ENCODE data around the gene BPIFB2.

BPIFB2 gene

GRCh38 chr20:32986331-32986966 is 21.1 kb upstream of the BPIFB2 start:
- no peak for DNase-seq

- no peak for DNase-seq
Measured at GRCh38 chr20:32987044-32987825, 20.3 kb upstream of the BPIFB2 start.

GRCh38 chr20:32988008-32988407 is 19.5 kb upstream of the BPIFB2 start:
- DNase-seq: no peak

DNA sequence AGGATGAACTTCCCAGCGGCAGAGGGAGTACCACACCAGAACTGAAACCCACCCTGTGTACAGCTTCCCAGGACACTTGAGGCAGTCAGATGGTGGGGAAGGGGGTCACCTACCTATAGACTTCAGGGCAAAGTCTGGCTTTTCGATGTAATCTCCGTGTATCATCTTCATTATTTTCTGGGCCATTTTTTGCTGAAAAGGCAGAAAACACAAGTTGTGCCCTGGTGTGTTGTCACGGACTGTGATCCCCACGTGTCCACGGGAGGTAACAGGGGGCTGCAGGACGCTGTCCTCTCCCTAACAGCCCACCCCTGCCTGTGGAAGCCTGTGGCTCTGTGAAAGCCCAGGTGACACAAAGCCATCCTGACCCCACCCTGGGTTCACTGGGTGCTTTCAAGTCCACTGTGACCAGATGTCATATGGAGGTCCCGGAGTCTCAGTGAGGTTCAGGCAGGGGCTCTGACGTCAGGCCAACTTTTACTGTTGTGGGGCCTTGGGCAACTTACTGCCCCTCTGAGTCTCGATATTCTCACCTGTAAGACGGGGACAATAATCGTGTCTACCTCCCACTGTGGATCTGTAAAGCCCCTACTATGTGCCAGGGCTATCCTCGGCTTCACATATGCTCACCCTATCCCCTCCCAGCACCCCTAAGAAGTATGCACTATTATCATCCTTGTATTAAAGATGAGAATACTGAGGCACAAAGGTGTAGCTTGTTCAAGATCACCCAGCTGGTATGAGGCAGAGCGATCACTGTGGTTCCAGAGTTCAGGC is 17.8 kb upstream of the BPIFB2 start:
- no peak for DNase-seq

DNA sequence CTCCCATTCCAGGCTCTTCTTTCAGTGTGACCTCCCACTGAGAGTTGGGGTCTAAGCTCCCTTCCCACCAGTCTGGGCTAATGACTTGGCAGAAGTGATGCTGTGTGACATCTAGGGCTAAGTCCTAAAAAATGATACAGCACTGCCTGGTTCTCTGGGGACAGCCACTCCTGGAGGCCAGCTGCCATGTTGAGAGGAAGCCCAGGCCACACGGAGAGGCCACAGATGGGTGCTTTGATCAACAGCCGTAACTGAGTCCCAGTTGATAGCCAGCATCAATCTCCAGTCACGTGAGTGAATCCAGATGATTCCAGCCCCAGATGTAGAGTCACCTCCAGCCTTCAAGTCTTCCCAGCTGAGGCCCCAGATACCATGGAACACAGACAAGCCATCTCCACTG is 17.1 kb upstream of the BPIFB2 start:
- DNase-seq: no peak

DNA sequence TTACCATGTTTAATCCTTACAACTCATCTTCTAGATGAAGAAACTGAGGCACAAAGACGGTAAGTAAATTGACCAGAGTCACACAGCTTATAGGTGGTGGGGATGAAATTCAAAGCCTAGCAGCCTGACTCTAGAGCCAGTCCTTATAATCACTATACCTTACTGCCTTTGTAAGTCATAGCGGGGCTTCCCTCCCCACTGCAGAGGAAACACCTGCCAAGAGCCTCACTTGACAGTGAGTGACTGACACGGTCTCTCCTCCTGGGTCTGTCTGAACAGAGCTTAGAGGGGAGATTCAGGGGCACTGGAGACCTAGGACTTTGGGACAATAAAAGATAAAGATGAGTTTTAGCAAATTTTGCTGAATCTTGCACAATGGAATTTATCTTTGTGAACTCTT is 16.1 kb upstream of the BPIFB2 start:
- DNase-seq: no peak

DNA sequence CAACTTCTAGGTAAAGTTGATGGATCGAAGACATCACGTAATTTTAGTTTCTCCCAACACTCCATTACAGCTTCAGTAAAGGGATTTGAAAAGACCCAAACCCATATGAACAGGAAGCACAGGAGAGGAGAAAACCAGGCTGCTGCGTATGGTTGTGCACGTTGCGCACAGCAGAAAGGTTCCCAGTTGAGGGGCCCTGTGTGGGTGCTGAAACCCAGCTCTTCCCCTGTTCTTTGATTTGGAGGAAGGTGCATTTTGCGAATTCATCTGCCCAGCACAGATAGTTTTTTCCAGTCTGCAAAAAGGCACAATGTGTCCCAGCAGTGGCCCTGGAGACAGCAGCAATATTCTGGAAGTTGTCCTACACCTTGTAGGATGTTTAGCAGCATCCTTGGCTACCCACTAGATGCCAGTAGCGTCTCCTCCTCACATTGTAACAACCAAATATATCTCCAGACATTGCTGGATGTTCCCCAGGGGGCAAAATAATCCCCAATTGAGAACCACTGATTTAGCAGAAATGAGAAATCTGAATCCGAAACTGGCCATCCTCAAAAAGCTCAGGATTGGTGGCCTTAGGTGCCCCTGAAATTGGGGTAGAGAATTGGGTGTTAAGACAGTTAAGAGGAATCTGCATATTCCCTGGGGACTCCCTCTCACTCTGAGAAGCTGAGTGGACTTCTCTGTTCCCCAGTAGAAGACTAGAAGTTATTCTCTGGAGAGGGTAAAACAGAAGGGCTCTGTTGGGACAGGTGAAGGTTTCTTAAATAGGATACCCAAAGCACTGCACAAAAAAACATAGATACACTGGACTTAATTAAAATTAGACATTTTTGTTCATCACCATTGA is 15.5 kb upstream of the BPIFB2 start:
- DNase-seq: no peak

DNA sequence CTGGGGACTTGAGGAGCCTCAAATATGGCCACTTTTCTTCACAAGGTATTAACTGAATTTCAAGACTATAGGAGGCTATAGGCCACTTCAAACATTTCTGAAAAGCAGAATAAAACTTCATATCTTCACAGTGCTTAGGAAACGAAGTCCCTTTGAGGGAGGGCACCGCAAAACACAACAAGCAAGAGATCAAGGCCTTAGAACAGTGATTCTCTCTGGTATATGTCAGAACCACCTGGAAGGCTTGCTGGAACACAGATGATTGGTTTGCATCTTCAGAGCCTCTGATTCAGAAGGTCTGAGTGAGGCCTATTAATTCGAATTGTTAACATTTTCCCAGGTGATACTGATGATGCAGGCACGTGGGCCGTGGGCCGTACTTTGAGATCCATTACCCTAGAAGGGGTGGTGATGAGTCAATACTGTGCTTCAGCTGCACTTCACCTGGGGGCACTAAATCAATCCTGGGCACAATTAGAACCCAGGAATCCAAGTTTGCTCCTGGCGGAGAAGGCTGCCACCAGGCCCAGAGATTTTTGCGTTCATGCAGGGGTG is 13.9 kb upstream of the BPIFB2 start:
- no peak for DNase-seq

DNA sequence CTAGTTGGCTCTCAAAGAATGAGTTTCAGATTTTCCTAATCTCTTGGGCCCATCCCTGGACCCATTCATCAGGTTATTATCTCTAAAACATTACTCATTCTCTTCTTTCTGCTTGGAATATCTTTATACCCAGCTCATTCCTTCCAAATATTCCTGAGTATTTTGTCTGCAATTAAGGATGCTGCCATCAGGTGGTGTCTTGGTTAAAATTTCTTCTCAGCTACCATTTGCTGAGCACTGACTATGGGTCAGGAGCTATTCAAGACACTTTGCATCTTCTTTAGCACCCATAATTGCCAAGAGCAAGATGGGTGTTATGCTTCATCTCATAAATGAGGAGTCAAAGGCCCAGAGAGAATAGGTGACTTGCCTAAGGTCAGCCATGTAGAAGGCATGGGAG is 11.7 kb upstream of the BPIFB2 start:
- no peak for DNase-seq

GRCh38 chr20:32997431-32997830 is 10.1 kb upstream of the BPIFB2 start:
- no peak for DNase-seq

- no peak for DNase-seq
Measured at GRCh38 chr20:32999603-33000250, 7.8 kb upstream of the BPIFB2 start.

- DNase-seq: no peak
Measured at GRCh38 chr20:33000802-33001466, 6.6 kb upstream of the BPIFB2 start.

GRCh38 chr20:33002087-33002808 is 5.3 kb upstream of the BPIFB2 start:
- DNase-seq: no peak

DNA sequence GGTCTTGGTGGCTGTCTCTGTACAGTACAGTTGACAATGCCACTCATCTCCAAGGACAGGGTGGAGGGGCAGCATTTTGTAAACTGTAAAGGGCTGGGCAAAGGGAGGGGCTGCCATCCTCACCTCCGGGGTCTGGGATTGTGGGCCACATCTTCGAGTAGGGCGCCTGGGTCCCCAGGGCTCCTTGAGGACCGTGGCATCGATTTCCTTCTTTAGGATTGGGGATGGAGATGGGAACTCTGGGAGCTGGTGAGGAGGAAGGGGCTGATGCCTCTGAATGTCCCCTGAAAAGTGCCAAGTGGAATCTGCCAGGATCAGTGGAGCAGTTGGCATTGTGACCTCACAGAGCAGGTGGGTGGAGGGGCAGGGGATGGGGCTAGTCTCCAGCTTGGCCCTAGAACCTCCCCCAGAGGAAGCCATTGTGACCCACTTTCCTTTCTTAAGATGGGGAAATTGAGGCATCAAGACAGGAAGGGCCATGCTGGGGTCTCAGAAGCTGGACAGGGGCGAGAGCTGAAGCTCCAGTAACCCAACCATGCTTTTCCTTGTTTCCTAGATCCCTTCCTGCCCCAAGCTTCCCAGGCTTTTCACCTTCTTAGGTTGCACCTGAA is 3.3 kb upstream of the BPIFB2 start, which contains the start of gene SUN5:
SUN5 (minus strand) TSS at position 293 of the 611 bp plus-strand sequence; CDS start at position 200, 93 bp downstream.
- no peak for DNase-seq

DNA sequence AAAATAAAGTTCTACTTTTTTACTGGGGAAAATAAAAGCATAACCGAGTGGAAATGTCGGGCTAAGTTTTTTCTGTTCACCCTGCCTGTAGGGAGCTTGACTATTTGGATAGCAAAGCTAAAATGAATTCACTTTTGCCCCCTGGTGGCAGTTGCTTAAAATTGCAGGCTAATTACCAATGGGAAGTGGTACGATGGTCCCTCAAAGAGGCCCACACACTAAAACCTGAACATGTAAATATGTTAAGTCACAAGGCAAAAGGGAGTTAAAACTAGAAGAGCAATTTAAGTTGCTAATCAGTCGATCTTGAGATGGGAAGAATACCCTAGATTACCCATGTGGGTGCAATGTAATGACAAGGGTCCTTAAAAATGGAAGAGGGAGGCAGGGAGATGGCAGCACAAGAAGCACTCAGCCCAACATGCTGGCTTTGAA is 2.4 kb upstream of the BPIFB2 start:
- no peak for DNase-seq

- no peak for DNase-seq
Measured at GRCh38 chr20:33005908-33006775, 1.4 kb upstream of the BPIFB2 start.

DNA sequence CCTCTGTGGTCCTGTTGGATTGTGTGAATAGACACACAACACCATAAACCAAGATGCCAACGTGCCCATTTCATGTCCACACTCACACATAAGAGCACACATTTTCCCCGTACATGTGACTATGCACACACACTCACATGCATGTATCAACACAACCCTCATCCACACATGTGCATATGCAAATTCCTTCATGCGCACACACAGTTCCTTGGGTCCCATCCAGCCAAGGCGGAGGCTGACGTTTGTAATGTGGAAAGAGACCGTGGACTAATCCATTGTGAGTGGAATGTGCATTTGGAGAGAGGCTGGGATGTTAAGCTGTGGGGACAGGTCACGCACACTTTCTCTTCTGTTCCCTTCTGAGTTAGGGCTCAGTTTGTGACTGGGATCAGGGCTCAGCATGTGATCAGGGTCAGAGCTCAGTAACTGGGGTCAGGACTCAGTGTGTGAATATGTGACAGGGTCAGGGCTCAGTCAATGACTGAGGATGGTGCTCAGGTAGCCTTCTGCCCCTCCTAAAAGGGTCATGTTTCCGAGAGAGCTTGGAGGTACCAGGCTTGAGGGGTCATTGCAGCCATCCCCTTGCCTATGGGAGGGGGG is 628 bp upstream of the BPIFB2 start:
- no peak for DNase-seq

- DNase-seq: no peak
Measured at GRCh38 chr20:33008336-33009213, 1.1 kb downstream of the BPIFB2 start.
